HepG2 (cell line): ENCODE measurements around the gene TOR1A. TPM values are rescaled to one million over a fixed set of nuclear protein-coding genes. Genes with fewer than 3 reads are reported as not detected.

Experiments used
- ARNTL ChIP-seq: sonication (generic); formaldehyde crosslinking; IDR thresholded peaks from 2 replicates; pipeline ENCODE4 v1.4.0; 2020; ENCODE audit warnings: mild to moderate bottlenecking, missing genetic modification reagents
- ATF3 ChIP-seq: sonication (generic); formaldehyde crosslinking; IDR thresholded peaks from 2 replicates; pipeline ENCODE4 v1.4.0; 2020; ENCODE audit warnings: missing genetic modification reagents
- ELF1 ChIP-seq: sonication (generic); formaldehyde crosslinking; IDR thresholded peaks from 2 replicates; pipeline ENCODE4 v1.4.0; 2020; ENCODE audit warnings: missing genetic modification reagents
- ETV5 ChIP-seq: IDR thresholded peaks from 2 replicates; pipeline ENCODE4 v1.6.1; 2018; ENCODE audit warnings: missing biosample characterization, missing genetic modification reagents, inconsistent platforms, borderline replicate concordance
- GLI4 ChIP-seq: sonication (generic); formaldehyde crosslinking; IDR thresholded peaks from 2 replicates; pipeline ENCODE4 v1.5.1; 2020; ENCODE audit warnings: missing genetic modification reagents, mild to moderate bottlenecking, moderate library complexity, borderline replicate concordance
- KAT8 ChIP-seq: IDR thresholded peaks from 2 replicates; pipeline ENCODE4 v1.6.1; 2016; ENCODE audit warnings: missing genetic modification reagents, missing compliant biosample characterization
- MAZ ChIP-seq, 2 experiments: sonication (generic) in 1 of 2; formaldehyde crosslinking in 1 of 2; IDR thresholded peaks; 2 replicates each; pipeline versions ENCODE4 v1.5.0 to v1.6.1; 2012 to 2020; ENCODE audit warnings: low read depth in 2 of 2, mild to moderate bottlenecking in 2 of 2, borderline replicate concordance in 1 of 2, improper control_type of control experiment in 1 of 2, low read length in 1 of 2, missing genetic modification reagents in 1 of 2, moderate library complexity in 1 of 2
- MLX ChIP-seq: IDR thresholded peaks from 2 replicates; pipeline ENCODE4 v1.6.1; 2016
- MTA3 ChIP-seq: sonication (generic); formaldehyde crosslinking; IDR thresholded peaks from 2 replicates; pipeline ENCODE4 v1.4.0; 2020; ENCODE audit warnings: missing genetic modification reagents
- ONECUT2 ChIP-seq: sonication (generic); formaldehyde crosslinking; IDR thresholded peaks from 2 replicates; pipeline ENCODE4 v1.4.0; 2020; ENCODE audit warnings: missing genetic modification reagents
- SIX4 ChIP-seq: sonication (generic); formaldehyde crosslinking; IDR thresholded peaks from 2 replicates; pipeline ENCODE4 v1.4.0; 2020; ENCODE audit warnings: missing genetic modification reagents
- SMAD9 ChIP-seq: sonication (generic); formaldehyde crosslinking; IDR thresholded peaks from 2 replicates; pipeline ENCODE4 v1.5.1; 2020; ENCODE audit warnings: mild to moderate bottlenecking, missing genetic modification reagents
- TBP ChIP-seq: sonication (generic); formaldehyde crosslinking; IDR thresholded peaks from 2 replicates; pipeline ENCODE4 v1.5.0; 2020; ENCODE audit warnings: missing genetic modification reagents
- TOPORS ChIP-seq: sonication (generic); formaldehyde crosslinking; IDR thresholded peaks from 2 replicates; pipeline ENCODE4 v1.8.0; 2023; ENCODE audit warnings: mild to moderate bottlenecking, missing genetic modification reagents
- XRCC5 ChIP-seq: fragments of 200-400 bp; formaldehyde crosslinking; optimal IDR thresholded peaks from 2 replicates; pipeline ENCODE3; 2017; ENCODE audit warnings: mild to moderate bottlenecking, low read length
- ZBTB20 ChIP-seq: sonication (generic); formaldehyde crosslinking; IDR thresholded peaks from 2 replicates; pipeline ENCODE4 v1.8.1; 2023; ENCODE audit warnings: missing genetic modification reagents, low read depth, mild to moderate bottlenecking, borderline replicate concordance
- ZBTB34 ChIP-seq: sonication (generic); formaldehyde crosslinking; IDR thresholded peaks from 2 replicates; pipeline ENCODE4 v1.8.0; 2022; ENCODE audit warnings: mild to moderate bottlenecking, missing genetic modification reagents
- ZBTB44 ChIP-seq: sonication (generic); formaldehyde crosslinking; IDR thresholded peaks from 2 replicates; pipeline ENCODE4 v1.4.0; 2020; ENCODE audit warnings: missing genetic modification reagents
- ZBTB7B ChIP-seq: sonication (generic); formaldehyde crosslinking; IDR thresholded peaks from 2 replicates; pipeline ENCODE4 v1.4.0; 2020; ENCODE audit warnings: missing genetic modification reagents
- ZNF160 ChIP-seq: sonication (generic); formaldehyde crosslinking; IDR thresholded peaks from 2 replicates; pipeline ENCODE4 v1.8.0; 2022; ENCODE audit warnings: mild to moderate bottlenecking, inconsistent platforms, missing genetic modification reagents
- ZNF34 ChIP-seq: sonication (generic); formaldehyde crosslinking; IDR thresholded peaks from 2 replicates; pipeline ENCODE4 v1.4.0; 2020; ENCODE audit warnings: mild to moderate bottlenecking, missing genetic modification reagents, borderline replicate concordance
- ZNF367 ChIP-seq: sonication (generic); formaldehyde crosslinking; IDR thresholded peaks from 2 replicates; pipeline ENCODE4 v1.4.0; 2020; ENCODE audit warnings: missing genetic modification reagents, borderline replicate concordance
- ZNF432 ChIP-seq: sonication (generic); formaldehyde crosslinking; IDR thresholded peaks from 2 replicates; pipeline ENCODE4 v1.5.0; 2020; ENCODE audit warnings: missing genetic modification reagents, mild to moderate bottlenecking, borderline replicate concordance
- ZNF530 ChIP-seq: sonication (generic); formaldehyde crosslinking; IDR thresholded peaks from 2 replicates; pipeline ENCODE4 v1.5.0; 2020; ENCODE audit warnings: low read depth, mild to moderate bottlenecking, missing genetic modification reagents
- ZNF629 ChIP-seq: sonication (generic); formaldehyde crosslinking; conservative IDR thresholded peaks from 2 replicates; pipeline ENCODE4 v1.5.0; 2020; ENCODE audit warnings: missing genetic modification reagents
- ZNF75D ChIP-seq: sonication (generic); formaldehyde crosslinking; IDR thresholded peaks from 2 replicates; pipeline ENCODE4 v1.8.1; 2023; ENCODE audit warnings: missing genetic modification reagents, mild to moderate bottlenecking, borderline replicate concordance
- ZNF891 ChIP-seq: sonication (generic); formaldehyde crosslinking; IDR thresholded peaks from 2 replicates; pipeline ENCODE4 v1.5.0; 2020; ENCODE audit warnings: mild to moderate bottlenecking, missing genetic modification reagents
- polyA plus RNA-seq, 8 experiments: library from polyadenylated mRNA; depleted of rRNA in 3 of 8; stranded (reverse) in 7 of 8; unstranded in 1 of 8; fragments of >200 nt; fragmentation: Illumina TruSeq in 4 of 8; extraction: Trizol in 4 of 8; gene quantifications; 2 replicates each; pipeline versions ENCODE4 v1.2.1 to v1.2.3, GENCODE V29; 2011 to 2016; ENCODE audit warnings: low read depth in 4 of 8, missing spikeins in 1 of 8, mixed read lengths in 1 of 8; ENCODE audit not compliant: insufficient read depth in 1 of 8
- total RNA-seq, 5 experiments: library from RNA; depleted of rRNA; stranded (reverse); fragments of >200 nt; fragmentation: Illumina TruSeq; extraction: Trizol; gene quantifications; 2 replicates each; pipeline ENCODE4 v1.2.3, GENCODE V29; 2016; ENCODE audit warnings: low read depth in 1 of 5

TOR1A gene
- total and polyA plus RNA-seq, 2 of the 13 experiments (the other 11 are each of a cell fraction or from before 2014, with no cell fraction given) = 31.6 to 41.4 TPM

- TF ChIP-seq ZNF432 = no peak
- TF ChIP-seq ZBTB34 (CRISPR knock-in tag) = no peak
- TF ChIP-seq KAT8 = peak; percentile 88
- no peak for TF ChIP-seq MLX (CRISPR knock-in tag)
- TF ChIP-seq ZNF34 (CRISPR knock-in tag) = no peak
- no peak for TF ChIP-seq MTA3 (CRISPR knock-in tag)
- TF ChIP-seq ZNF75D (CRISPR knock-in tag) = no peak
- TF ChIP-seq ONECUT2 (CRISPR knock-in tag) = no peak
- TF ChIP-seq ZBTB7B = 0 out of 2 replicates have a peak, but pooled peaks have one; percentile 29
- no peak for TF ChIP-seq SIX4 (CRISPR knock-in tag)
- TF ChIP-seq ELF1 (CRISPR knock-in tag) = peak; percentile 84
- peak; percentile 46; the same call in 1 of the 2 replicates for TF ChIP-seq ATF3
- TF ChIP-seq MAZ (IDR thresholded peaks at IDR 0.05; ENCODE audit: borderline replicate concordance, low read depth, low read length) = no peak; the same call in 1 of the 2 replicates
- TF ChIP-seq MAZ (CRISPR knock-in tag; IDR thresholded peaks at IDR 0.05; ENCODE audit: low read depth) = peak; percentile 60
- TF ChIP-seq SMAD9 (CRISPR knock-in tag) = no peak
- TF ChIP-seq ETV5 = peak; percentile 75; the same call in 1 of the 2 replicates
- peak; percentile 70; the same call in 1 of the 2 replicates for TF ChIP-seq ZNF891 (CRISPR knock-in tag)
- TF ChIP-seq ARNTL (CRISPR knock-in tag) = 0 out of 2 replicates have a peak, but pooled peaks have one; percentile 52
- TF ChIP-seq ZNF629 = no peak; the same call in 1 of the 2 replicates
- TF ChIP-seq ZBTB44 (CRISPR knock-in tag) = no peak
- no peak for TF ChIP-seq ZNF530
- no peak for TF ChIP-seq TOPORS
- TF ChIP-seq ZBTB20 = peak; percentile 39; the same call in 1 of the 2 replicates
- no peak for TF ChIP-seq GLI4
- TF ChIP-seq XRCC5 = peak; percentile 36
- TF ChIP-seq TBP (CRISPR knock-in tag) = 0 out of 2 replicates have a peak, but pooled peaks have one; percentile 66
- TF ChIP-seq ZNF160 = no peak
- TF ChIP-seq ZNF367 (CRISPR knock-in tag) = 0 out of 2 replicates have a peak, but pooled peaks have one; percentile 57
These were observed 20.9 kb downstream of the TOR1A start, which contains the start of gene TOR1B (continued) for GRCh38 chr9:129802833-129803675.
